ENCODE results near the gene NUTF2. TPM values are rescaled to one million over a fixed set of nuclear protein-coding genes. Genes with fewer than 3 reads are reported as not detected.

The NUTF2 gene
- total RNA-seq, 1 experiment from 2014 or later, result 200 TPM

- Mint-ChIP-seq H3K27ac (no peak overlapping the region), H3K9me3 (no peaks in the 10 kb centered on the region), H3K36me3 (peaks cover 13% of the 10 kb centered on the region), H3K27me3 (ENCODE audit: low read depth) (no peaks in the 10 kb centered on the region), H3K4me1 (peaks cover 7% of the 10 kb centered on the region), H3K4me3 (no peak overlapping the region)
- no peak for TF ChIP-seq TP53 (CRISPR knock-in tag; IDR thresholded peaks at IDR 0.05)
- TF ChIP-seq MLX (CRISPR knock-in tag; IDR thresholded peaks at IDR 0.05), result no peak
- TF ChIP-seq ATF3 (CRISPR knock-in tag; conservative IDR thresholded peaks at IDR 0.05), result no peak
- TF ChIP-seq E2F4 (CRISPR knock-in tag; IDR thresholded peaks at IDR 0.05; ENCODE audit: borderline replicate concordance, low read depth), result no peak
- no peak for TF ChIP-seq IRF1 (CRISPR knock-in tag; IDR thresholded peaks at IDR 0.05)
- no peak for TF ChIP-seq PRRX2 (CRISPR knock-in tag; IDR thresholded peaks at IDR 0.05)
- no peak for TF ChIP-seq AFF4 (CRISPR knock-in tag; IDR thresholded peaks at IDR 0.05; ENCODE audit: borderline replicate concordance)
- TF ChIP-seq E2F5 (CRISPR knock-in tag; IDR thresholded peaks at IDR 0.05), result no peak
- no peak for TF ChIP-seq SMAD4 (CRISPR knock-in tag; IDR thresholded peaks at IDR 0.05)
- TF ChIP-seq GRHL2 (CRISPR knock-in tag; IDR thresholded peaks at IDR 0.05; ENCODE audit: insufficient replicate concordance, severe bottlenecking), result no peak
- TF ChIP-seq ZMAT4 (CRISPR knock-in tag; IDR thresholded peaks at IDR 0.05), result no peak
- no peak for TF ChIP-seq FOXP1 (CRISPR knock-in tag; IDR thresholded peaks at IDR 0.05; ENCODE audit: borderline replicate concordance)
- no peak for TF ChIP-seq CDX4 (CRISPR knock-in tag; IDR thresholded peaks at IDR 0.05; ENCODE audit: borderline replicate concordance)
- no peak for TF ChIP-seq CREB1 (CRISPR knock-in tag; IDR thresholded peaks at IDR 0.05)
- DNase-seq (ENCODE audit: low spot score) (no peak), ATAC-seq (no peak)
- ChIA-PET CTCF (interaction anchor here (0.8 to 5.1 kb wide), 3 partner anchors 8 to 153 kb away, joined by 3 to 43 read pairs (median 4); no protein-coding TSS in a partner anchor), POLR2A (no interaction called here)
Observed at GRCh38 chr16:67825906-67826305, 20.8 kb upstream of the NUTF2 start.

GRCh38 chr16:67828651-67829050 lies 18.1 kb upstream of the NUTF2 start:
- Mint-ChIP-seq H3K4me3 (no peak overlapping the region), H3K27ac (no peak overlapping the region), H3K36me3 (peaks cover 18% of the 10 kb centered on the region), H3K9me3 (no peaks in the 10 kb centered on the region), H3K27me3 (ENCODE audit: low read depth) (no peaks in the 10 kb centered on the region), H3K4me1 (peaks cover 15% of the 10 kb centered on the region)
- DNase-seq (ENCODE audit: low spot score), result no peak
- ChIA-PET CTCF (interaction anchor here (5.1 kb wide), 1 partner anchor 12 kb away, joined by 43 read pairs; no protein-coding TSS in a partner anchor), POLR2A (no interaction called here)
- no peak for ATAC-seq
- TF ChIP-seq EMX1 (CRISPR knock-in tag; IDR thresholded peaks at IDR 0.05) (no peak), MYBL2 (CRISPR knock-in tag; IDR thresholded peaks at IDR 0.05) (no peak), SMAD4 (CRISPR knock-in tag; IDR thresholded peaks at IDR 0.05) (no peak), ATF6 (CRISPR knock-in tag; IDR thresholded peaks at IDR 0.05) (no peak), IRF2 (CRISPR knock-in tag; IDR thresholded peaks at IDR 0.05; ENCODE audit: borderline replicate concordance, low read depth) (no peak), ARID4B (CRISPR knock-in tag; IDR thresholded peaks at IDR 0.05; ENCODE audit: borderline replicate concordance) (no peak)

Data from WTC11 (cell line).